ENCODE data around the gene EVI2B. TPM values are rescaled to one million over a fixed set of nuclear protein-coding genes. Genes with fewer than 3 reads are reported as not detected.

The EVI2B gene, protein sequence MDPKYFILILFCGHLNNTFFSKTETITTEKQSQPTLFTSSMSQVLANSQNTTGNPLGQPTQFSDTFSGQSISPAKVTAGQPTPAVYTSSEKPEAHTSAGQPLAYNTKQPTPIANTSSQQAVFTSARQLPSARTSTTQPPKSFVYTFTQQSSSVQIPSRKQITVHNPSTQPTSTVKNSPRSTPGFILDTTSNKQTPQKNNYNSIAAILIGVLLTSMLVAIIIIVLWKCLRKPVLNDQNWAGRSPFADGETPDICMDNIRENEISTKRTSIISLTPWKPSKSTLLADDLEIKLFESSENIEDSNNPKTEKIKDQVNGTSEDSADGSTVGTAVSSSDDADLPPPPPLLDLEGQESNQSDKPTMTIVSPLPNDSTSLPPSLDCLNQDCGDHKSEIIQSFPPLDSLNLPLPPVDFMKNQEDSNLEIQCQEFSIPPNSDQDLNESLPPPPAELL
- total RNA-seq: 0.16 and 0.19 TPM in 2 replicates

DNA sequence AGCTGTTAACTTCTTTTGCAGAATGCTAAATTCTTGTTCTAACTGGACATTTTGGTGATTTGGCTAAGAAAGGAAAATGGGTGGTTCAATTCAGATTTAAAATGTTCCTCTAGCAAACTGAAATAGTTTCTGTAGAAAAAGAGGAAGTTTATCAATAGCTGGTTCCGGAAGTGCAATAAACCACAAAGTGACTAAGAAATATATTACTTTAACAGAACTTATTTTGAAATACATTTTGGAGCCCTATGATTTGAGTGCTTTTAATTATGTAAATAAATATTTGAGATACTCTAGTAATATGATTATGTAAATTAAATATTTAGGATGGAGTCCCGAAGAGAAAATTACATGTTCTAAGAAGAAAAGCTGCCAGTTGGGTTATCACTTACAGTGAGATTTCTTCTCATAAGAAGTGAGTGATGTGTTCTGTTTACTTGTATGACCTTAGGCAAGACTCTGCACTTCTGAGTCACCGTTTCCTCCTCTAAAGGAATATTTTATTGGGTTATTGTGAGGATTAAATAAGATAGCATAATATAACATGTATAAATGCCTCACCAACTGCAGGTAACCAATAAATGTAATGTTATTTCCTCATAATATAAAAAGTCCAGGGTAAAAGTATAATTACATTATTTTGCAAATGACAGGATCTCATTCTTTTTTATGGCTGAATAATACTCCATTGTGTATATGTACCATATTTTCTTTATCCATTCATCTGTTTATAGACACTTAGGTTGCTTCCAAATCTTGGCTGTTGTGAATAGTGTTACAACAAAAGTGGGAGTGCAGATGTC lies at the start of gene EVI2B:
Gene EVI2B, minus strand, starts transcription at position 73 of the 800 bp plus-strand sequence. CDS start 8,445 bp downstream, outside the sequence.

DNA sequence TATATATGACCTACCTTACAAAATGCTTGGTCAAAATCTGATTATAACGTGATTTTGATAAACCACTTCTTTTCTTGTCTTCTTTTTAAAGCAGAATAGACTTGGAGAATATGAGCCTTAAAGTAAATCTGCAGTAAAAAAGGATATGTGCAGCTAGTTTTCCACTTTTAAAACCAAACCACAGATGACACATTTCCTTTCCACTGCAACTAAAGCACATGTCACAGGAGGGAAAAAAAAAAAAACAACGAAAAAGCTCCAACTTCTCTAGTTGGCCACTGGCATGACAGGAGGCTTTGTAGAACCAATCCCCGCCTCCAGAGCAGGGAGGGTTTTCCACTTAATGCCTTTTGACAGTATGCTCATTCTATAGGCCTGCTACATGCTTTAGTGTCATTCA lies 7.6 kb upstream of the EVI2B start, which contains the start of gene EVI2A:
Gene EVI2A, minus strand, starts transcription at position 142 of the 400 bp plus-strand sequence. CDS start 2,609 bp downstream, outside the sequence.

DNA sequence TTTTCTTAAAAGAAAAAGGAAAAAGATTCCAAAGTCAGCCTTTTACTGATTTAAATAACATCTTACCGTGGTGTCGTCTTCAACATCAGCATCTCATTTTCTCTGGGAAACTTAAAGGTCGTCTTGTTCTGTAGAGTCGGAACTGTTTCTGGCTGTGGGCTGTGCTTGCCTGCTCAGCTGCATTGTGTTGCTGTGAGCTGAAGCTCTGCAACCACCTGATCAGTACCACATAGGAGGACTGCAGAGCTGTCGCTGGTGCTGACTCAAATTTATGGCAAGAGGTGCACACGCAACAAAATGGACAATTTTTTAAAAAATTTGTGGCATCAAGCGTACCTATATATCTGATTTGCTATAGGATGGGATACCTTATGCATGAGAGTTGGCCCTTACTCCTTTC lies 16.8 kb downstream of the EVI2B start, which contains the start of gene OMG:
Gene OMG, minus strand, starts transcription at position 150 of the 400 bp plus-strand sequence. CDS start 908 bp downstream, outside the sequence.

Other genes starting within 250 kb of the EVI2B start
- gene NF1, start 219.1 kb downstream of the EVI2B start, total RNA-seq: 14.6 and 46.6 TPM in 2 replicates
- 6.0 TPM in 1 of 2 replicates, not detected in the other for gene OMG, start 16.8 kb downstream of the EVI2B start, total RNA-seq
- gene EVI2A, start 7.6 kb upstream of the EVI2B start, total RNA-seq: 0.16 and 0.19 TPM in 2 replicates
- gene RAB11FIP4, start 77.6 kb upstream of the EVI2B start, total RNA-seq: 0.31 TPM in 1 of 2 replicates, not detected in the other

Measured in bladder microvascular endothelial cell (primary cell).